GM21381 (cell line): Measurements from ENCODE around the gene GABRB1.
A peak's percentile ranks its signal among the peaks of the same experiment; 100 is the strongest.

Source experiments
- ATAC-seq: cut with Tn5 transposase; IDR thresholded peaks from one replicate; pipeline ENCODE4 v1.9.1; 2021; ENCODE audit warnings: mild to moderate bottlenecking, moderate library complexity; ENCODE audit not compliant: unreplicated experiment

The GABRB1 gene

DNA sequence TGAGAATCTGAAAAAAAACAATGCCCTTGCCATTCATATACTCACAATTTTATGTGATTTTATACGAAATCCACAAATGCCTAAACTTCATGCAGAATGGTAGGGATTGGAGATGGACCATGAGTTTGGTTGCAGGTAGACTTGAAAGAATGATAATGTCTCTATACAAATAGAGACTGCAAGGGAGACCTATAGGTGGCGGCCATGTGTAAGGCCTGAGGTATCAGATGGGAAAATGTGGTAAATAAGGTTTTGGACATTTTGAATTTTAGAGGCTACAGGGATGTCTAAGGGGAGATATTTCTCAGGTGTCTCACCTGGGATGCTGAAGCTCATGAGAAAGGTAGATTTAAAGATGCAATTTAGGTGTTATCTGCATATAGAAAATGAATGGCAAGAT lies 78.0 kb downstream of the GABRB1 start:
- no peak for ATAC-seq

DNA sequence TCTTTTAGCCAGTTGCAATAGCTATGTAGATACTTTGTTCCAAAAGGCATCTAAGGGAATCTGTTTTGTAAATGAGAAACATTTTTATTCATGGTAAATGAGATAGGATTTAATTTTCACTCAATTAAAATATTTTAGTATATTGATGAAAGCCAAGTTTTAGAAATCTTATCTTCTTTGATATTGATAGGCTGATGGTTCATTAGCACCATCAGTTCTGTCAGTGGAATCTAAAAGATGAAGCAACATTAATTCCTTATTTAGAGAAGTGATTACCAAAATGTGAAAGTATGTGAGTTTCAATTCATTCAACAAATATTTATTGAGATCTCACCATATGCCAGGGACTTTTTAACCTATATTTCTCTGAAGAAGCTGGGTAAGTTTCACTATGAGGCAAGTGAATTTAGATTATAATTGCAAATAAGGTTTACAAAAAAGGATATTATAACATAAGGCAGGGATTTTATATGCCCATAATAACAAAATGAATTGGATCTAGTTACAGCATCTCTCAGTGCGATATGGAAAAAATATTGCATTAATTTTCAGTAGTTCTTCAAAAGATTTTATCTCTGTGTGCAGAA lies 79.3 kb downstream of the GABRB1 start:
- no peak for ATAC-seq

DNA sequence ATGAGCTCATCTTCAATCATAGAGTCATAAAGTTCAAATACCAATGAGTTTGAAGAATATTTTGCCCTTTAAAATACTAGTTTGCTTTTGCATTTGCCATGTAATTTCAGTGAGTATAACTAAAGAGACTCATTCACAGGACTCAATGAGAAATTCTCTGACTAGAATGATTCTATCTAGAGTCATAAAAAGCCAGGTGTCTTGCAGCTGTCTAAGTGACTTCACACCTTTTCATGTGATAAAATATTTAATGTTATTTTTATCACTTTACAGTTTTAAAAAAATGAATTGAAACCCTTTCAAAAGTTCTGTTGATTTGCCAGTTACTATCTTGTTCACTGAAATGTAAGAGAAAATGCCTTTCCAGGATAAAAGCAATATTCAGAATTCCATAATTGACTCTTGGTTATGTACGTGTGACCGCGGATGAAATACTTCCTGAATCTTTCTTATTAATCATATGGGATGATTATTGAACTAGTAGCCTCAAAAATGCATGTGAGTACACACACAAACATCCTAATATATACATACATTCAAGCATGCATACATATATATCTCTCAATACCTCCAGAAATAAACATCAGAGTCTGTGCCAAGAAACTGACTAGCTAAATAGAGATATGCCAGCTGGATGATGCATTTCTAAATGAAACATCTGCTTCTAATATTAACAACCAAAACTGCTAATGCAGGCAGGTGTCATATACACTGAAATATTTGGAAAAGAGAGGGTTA lies 87.0 kb downstream of the GABRB1 start:
- ATAC-seq: no peak

DNA sequence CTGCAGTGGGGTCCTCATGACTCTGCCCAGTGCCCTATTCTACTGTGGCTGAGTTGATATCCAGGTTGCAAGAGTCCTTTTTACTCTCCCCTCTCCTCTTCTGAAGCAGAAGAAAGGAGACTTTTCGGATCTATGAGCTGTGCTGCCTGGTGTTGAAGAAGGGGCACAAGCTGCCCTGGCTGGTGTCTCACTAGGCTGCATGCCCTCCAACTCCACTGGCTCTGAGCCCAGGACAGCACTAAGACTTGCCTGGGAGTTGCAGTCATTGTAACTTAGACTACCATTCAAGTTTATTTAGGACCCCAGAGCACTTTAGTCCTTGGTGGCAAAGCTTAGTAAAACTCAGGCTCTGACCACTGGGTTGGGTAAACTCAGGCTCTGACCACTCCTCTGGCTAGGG lies 89.4 kb downstream of the GABRB1 start:
- no peak for ATAC-seq

DNA sequence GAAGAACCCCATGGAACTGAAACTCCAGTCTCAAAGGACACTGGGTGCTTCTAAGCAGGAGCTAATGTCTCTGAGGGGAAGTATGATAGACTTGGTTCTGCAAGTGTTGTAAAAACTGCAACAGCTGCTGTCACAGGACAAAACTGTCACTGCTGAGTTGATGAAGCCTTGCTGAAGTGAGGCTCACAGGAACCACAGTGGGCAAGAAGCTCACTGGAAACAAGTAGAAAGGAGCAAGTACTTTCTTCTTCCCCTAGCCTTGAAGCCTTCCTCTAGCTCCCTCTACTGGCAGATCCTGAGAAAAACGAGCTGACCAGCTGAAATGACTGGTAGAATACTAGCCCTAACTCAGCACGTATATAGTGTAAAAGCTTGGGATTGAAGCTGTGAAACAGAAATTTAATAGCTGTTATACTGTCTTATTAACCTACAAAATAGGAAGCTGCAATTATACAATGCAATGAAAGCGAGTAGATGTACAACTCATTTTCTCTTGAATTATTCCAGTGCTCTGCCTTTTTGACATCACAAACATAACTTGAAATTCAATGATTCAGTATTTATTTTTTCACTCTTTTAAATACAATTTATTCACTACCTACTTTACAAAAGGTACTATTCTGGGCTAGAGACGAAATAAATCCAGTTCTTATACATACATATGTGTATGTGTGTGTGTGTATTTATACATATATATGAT lies 91.4 kb downstream of the GABRB1 start:
- ATAC-seq: peak; percentile 95

DNA sequence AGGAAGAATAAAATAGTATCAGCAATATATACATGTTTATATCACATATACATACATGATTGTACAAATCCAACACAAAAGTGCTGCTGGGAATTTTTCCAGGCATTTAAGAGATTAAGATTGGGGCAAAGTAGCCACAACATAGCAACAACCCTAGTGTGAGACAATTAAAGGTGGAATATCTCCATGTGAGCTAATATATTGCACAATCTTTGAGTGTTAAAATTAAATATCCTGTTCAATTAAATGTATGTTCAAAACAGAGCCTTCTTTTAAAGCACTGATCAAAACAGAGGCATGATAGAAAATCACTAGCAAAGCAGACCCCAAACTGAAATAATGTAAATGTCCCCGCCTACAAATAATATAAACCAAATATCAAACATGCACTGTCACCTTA lies 97.6 kb downstream of the GABRB1 start:
- no peak for ATAC-seq

DNA sequence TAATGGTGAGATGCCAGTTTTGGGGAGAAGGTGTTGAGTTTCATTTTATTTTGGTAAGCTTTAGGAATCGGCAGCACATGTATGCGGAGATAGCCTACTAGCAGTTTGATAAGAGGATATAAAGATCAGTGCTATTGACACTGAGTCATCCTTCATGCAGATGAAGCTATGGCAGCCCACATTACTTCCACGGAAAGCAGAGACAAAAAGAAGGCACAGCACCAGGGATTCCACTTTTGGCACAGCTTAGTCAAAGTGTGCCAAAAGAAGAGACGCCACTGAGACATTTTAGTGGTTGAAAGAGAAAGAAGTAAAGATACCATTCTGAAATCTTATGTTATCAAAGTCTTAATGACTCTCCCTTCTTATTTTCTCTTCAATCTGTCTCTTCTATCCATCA lies 103.8 kb downstream of the GABRB1 start:
- no peak for ATAC-seq

DNA sequence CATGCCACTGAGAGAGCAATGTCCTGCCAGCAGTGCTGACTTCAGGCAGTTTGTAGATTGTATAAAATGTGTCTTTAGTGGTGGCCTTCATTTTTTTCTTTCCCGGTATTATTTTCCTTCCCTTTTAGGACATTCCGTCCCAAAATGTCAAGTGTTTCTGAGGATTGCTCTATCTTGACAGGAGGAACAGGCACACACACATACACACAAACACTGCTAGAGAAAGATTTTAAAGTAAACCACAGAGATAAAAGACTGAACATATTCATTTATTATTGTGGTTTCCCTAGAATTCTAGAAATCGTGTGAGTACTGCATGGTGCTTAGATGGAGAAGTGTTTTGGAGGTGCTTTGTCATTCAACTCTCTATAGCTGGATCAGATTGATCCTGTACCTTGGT lies 111.9 kb downstream of the GABRB1 start:
- ATAC-seq: no peak

DNA sequence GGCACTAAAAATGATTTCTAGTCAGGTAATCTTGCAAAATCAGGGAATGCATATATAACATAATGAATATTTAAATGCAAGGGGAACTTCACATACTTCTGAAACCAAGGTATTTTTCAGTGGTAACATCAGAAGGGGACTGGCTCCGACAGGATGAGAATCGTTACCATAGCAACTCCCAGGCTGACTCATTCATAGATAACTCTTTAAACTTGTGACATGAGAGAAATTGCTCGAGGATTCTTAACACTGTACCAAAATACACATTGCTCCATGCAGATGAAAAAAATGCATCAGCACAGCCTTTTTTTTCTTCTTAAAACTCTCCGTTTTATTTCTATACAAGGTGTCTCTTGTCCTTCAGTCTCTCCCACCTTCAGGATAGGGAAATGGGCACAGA lies 114.3 kb downstream of the GABRB1 start:
- ATAC-seq: peak; percentile 99

DNA sequence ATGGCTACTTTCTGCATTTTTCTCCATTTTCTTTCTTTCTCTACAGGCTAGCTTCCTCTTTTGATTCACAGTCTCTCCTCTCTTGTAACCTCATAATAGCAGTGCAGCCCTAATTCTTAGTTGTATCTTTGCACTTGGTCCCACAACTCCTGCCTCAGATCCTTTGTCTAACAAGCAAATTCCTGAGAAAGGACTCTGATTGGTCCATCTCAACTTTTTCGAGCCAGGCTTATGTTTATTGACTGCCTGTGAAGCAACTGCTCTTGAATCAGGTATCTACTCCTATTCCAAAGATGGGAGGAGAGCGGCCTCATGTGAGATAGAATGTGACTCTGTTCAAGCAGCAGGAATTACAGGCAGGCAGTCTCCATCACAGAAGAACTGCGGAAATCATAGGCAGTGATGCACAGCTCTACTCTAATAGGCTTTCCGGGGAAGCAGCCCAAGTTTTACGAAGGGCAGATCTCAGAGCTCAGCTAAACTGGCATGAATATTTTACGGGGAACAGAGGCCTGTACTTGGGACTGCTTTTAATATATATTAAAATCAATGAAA lies 123.5 kb downstream of the GABRB1 start:
- no peak for ATAC-seq

DNA sequence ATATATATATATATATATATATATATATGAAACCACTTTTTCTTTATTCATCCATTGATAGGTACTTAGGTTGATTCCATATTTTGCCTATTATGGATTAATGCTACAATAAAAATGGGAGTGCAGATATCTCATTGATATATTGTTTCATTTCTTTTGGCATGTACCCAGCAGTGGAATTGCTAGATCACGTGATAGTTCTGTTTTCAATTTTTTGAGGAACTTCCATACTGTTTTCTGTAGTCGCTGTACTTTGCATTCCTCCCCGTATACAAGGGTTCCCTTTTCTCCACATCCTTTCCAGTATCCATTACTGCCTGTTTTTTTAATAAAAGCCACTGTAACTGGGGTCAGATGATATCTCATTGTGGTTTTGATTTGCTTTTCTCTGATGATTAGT lies 124.6 kb downstream of the GABRB1 start:
- ATAC-seq: no peak

DNA sequence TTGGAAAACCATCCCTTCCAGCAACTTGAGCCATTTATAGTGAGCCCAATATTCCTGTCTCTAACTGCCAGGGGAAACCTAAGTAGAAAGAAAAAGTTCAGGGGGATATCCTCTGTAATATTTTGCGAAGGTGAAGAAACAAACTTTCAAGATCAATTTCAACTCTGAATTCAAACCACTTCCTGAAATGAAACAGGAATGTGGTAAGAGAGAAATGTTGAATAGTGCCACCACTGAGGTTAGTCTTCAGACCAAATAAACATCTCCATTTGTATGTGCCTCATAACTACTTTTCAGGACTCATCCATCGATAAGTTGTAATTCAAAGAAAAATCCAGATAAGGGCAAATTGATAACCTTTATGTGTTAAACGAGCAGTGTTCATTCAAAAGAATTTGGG lies 128.7 kb downstream of the GABRB1 start:
- no peak for ATAC-seq

DNA sequence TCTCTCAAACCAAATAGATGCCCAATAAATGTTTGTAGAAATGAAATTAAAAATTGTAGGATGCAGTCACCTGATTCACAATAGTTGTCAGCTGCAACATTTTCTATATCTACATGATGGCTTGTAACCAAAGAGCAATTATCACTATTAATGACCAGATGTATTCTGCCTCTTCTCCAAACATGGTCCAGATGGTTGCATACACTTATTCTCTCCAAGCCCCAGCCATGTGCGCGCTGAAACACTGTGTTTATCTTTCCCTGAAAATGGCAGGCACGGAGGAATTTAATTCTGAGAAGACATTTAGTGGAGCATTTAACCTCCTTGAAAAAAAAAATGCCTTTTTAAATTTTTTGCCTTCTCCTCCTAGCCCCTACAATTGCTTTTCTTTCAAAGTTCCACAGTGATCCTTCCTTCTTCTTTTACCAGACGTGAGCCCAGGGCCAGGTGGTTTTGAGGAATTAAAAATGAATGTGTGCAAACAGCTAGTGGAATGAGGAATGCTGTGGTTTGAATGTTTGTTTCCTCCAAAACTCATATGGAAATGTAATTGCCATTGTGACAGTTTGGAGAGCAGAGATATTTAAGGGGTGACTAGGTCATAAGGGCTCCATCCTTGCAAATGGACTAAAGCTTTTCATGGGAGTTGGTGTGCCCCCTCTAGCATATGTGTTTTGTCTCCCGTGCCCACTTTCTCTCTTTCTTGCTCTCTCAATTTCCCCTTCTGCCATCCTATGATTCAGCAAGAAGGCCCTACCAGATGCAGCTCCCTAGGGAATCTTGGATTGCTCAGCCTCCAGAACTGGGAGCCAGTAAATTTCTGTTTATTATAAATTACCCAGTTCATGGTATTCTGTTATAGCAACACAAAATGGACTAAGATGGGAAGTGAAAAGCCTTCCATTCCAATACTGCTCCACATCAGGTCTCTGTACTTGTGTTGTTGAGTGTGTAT lies 136.0 kb downstream of the GABRB1 start:
- ATAC-seq: no peak

DNA sequence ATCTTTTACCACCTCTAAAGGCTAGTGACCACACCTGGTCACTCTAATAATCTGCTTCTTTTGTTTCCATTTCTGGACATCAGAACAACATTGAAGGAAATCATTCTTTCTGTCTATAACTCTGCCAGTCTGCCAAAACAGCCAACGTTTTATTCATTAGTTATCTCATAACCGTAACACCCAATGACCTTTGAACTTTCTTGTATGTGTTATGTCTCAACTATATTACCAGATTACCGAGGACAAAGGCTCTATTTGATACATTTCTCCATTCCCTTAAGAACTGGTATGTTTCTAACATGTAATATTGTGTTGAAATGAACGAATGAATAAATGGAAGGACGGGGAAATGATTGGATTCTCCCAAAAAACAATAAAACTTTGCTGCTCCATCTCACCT lies 152.7 kb downstream of the GABRB1 start:
- ATAC-seq: no peak

DNA sequence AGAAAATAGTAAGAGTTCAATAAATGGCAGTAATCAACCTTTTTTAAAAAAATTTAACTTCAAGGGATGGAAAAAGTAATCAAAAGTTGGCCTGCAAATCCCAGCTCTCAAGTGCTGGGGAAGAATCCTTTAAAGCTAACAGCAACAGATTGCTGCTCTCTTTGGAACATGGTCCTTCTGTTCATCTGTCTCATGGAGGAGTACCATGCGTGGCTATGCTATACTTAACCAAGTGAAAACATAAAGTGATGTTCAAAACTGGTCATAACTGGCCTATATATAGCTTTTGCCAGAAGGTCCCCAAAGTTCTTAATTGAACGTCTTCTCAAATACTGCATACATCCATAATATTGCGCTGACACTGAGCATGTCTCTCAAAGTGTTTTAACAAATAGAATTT lies 154.4 kb downstream of the GABRB1 start:
- no peak for ATAC-seq

DNA sequence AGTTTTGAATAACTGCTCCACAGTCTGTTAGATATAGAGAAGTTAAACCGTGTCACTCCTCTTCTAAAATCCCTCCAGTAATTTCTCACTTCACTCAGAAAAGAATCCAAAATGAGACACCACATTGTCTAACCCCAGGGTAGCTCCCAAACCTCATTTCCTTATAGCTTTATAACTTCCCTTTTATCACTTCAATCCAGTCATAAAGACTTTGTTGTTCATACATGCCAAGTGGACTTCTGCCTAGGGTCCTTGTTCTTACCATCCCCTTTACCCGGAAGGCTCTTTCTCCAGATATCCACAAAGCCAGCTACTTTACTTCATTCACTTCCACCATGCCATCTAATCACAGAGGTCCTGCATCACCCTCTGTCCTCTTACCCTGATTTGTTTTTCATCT lies 156.2 kb downstream of the GABRB1 start:
- no peak for ATAC-seq

DNA sequence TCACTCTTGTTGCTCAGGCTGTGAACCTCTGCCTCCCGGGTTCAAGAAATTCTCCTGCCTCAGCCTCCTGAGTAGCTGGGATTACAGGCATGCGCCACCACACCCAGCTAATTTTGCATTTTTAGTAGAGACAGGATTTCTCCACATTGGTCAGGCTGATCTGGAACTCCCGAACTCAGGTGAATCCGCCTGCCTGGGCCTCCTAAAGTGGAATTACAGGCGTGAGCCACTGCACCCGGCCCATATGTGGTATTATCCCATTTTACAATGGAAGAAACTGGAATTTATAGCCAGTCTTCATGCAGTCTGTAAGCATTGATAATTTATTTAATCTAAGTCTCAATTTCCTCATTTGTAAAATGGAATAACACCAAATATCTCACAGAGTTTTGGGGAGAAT lies 161.8 kb downstream of the GABRB1 start:
- ATAC-seq: no peak

DNA sequence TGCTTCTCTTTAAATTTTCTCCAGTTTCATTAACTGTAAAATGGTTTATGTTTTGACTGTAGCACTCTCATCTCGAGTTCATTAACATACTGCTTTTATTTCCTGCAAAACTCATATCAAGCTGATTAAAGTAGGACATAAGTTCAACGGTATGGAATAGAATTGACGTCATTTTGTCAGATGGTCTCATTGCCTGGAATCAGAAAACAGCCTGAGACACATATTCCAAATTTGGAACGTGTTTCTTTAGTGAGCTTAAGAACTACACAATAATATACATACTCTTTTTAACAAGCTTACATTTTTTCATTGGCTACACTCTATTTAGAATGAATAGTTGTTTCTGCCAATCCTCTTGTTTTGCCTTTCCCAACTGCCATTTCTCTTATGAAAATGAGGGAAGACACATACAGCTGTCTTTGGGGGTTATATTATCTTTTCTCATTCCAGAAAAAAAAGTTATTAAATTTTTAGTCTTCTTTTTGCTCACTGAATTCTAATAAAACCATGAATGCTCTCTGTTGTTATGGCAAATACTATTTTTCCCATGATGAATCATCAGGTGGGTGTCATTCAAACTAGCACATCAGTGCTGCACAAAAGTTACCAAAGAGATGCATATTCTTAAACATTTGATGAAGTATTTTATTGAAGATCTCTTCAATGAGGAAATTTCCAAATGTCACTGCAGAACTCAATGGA lies 162.8 kb downstream of the GABRB1 start:
- no peak for ATAC-seq

DNA sequence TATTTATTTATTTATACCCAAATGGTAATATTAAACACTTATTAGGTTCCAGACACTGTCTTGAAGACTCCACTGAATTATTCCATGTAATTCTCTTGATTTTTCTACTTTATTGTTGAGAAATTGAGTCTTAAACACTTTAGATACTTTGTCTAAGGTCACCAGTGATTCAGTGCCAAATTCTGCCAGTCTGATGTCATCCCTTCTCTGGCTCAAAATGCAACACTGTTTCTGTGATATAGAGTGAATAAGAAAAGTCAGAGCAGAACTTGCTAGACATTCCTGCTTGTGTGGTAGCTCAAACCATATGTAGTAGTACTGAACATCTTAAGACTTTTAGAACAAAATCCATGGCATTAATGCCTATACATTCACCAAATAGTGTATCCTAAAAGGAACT lies 164.3 kb downstream of the GABRB1 start:
- no peak for ATAC-seq

DNA sequence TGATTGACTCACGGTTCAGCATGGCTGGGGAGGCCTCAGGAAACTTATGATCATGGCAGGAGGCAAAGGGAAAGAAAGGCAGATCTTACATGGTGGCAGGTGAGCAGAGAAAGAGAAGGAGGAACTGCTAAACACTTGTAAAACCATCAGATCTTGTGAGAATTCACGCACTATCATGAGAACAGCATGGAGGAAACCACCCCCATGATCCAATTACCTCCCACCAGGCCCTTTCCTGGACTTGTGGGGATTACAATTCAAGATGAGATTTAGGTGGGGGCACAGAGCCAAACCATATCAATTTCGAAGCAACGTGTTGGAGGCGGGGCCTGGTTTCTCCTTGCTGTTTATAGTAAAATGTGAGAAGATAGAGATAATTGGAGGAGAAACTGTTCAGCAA lies 167.4 kb downstream of the GABRB1 start:
- no peak for ATAC-seq
